Measurements from ENCODE around the gene SEC22B.

DNA sequence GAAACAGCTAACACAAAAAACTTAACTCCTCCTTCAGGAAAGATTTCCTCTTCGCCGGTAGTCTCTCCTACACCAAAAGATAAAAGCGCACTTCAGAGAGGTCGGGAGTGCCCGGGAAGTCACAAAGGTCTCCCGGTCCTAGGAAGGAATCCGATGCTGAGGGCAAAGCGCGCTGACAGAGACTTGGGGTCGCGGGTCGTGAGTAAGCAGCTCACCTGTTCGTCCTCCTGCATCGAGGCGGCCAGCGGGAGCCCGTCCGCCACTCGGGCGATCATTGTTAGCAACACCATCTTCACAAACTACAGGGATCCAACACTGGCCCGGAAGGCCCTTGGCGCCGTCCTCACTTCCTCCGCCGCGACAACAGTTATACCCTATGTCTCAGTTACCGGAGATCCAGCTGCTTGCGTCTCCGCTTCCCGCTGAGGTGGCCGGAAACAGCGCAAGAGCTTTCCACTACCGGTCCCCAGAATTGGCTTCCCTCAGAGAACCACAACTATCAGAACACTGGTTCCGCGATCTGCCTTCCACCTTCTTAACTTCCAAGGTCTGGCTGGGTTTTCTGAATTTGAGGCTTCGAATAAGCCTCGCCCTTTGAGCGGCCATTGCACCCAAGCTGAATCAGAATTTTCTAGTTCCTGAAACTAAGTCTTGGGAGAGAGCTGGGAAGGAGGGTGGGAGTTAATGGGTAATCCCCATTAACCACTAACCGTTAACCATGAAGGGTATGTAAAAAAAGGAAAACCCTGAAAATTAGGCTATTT, at the start of gene SEC22B:
- TF ChIP-seq GATA2 (IDR thresholded peaks at IDR 0.05; ENCODE audit: low read depth, low read length) (no peak), GATA3 (IDR thresholded peaks at IDR 0.05; ENCODE audit: low read depth, low read length) (no peak)
